Measurements from ENCODE around the gene CAMK2G.

DNA sequence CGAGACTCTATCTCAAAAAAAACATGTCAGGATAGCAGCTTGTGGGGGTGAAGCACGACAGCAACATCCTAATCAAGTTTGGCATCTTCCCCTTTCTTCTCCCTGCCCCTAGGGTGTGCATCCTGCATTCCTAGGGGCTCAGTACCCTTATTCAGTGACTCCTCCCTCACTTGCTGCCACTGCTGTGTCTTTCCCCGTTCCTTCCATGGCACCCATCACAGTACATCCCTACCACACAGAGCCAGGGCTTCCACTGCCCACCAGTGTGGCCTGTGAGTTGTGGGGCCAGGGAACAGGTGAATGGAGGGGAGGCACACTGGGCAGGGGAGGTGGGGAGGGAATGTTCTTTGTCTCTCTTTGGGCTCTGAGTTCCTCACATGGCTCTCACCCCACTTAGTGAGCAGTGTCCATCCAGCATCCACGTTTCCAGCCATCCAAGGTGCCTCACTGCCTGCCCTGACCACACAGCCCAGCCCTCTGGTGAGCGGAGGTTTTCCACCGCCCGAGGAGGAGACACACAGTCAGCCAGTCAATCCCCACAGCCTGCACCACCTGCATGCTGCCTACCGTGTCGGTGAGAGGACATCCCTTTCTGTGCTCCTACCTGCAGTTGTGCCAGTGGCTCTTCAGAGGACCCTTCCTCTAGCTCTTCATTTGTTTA, 74.3 kb downstream of the CAMK2G start:
- TF ChIP-seq, protein P1, sequence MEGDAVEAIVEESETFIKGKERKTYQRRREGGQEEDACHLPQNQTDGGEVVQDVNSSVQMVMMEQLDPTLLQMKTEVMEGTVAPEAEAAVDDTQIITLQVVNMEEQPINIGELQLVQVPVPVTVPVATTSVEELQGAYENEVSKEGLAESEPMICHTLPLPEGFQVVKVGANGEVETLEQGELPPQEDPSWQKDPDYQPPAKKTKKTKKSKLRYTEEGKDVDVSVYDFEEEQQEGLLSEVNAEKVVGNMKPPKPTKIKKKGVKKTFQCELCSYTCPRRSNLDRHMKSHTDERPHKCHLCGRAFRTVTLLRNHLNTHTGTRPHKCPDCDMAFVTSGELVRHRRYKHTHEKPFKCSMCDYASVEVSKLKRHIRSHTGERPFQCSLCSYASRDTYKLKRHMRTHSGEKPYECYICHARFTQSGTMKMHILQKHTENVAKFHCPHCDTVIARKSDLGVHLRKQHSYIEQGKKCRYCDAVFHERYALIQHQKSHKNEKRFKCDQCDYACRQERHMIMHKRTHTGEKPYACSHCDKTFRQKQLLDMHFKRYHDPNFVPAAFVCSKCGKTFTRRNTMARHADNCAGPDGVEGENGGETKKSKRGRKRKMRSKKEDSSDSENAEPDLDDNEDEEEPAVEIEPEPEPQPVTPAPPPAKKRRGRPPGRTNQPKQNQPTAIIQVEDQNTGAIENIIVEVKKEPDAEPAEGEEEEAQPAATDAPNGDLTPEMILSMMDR (IDR thresholded peaks at IDR 0.05): no peak
- TF ChIP-seq POLR2A (IDR thresholded peaks at IDR 0.05; ENCODE audit: low read length) (no peak), EP300 (IDR thresholded peaks at IDR 0.05) (no peak)
